HG03432 (cell line): ENCODE results near the gene NBEAL1.
"Not testable (repeated sequence)": the region's sequence is repeated elsewhere in the genome, so short reads cannot be mapped to it uniquely, and the experiment has no call there.

Experiments used
- ATAC-seq: cut with Tn5 transposase; IDR thresholded peaks from one replicate; pipeline ENCODE4 v1.9.1; 2021; ENCODE audit warnings: mild to moderate bottlenecking, moderate library complexity; ENCODE audit not compliant: unreplicated experiment

NBEAL1 gene

DNA sequence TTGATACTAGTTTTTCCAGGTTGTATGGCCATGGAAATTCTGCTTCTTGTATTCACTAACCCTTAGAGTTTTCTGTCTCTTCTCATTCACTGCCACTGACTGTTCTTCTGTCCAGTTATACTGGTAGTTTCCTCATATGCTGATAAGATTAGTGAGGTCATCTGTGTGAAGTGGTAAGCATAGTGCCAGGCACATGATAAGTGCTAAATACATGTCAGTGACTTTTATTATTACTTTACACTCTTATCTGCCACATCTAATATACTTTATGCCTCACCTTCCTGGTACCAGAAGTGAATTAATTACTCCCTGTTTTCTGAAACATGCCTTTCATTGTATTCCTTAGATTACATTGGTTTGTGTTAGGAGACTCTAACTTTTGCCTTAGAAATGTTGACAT is 91.3 kb downstream of the NBEAL1 start:
- no peak for ATAC-seq

DNA sequence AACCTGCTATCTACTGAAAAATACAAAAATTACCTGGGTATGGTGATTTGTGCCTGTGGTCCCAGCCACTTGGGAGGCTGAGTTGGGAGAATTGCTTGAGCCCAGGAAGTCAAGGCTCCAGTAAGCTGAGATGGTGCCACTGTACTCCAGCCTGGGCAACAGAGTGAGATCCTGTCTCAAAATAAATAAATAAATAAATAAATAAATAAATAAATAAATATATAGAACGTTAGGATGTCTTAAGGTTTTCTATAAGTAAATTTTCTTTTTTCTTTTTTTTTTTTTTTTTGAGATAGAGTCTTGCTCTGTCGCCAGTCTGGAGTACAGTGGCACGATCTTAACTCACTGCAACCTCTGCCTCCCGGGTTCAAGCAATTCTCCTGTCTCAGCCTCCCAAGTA is 95.8 kb downstream of the NBEAL1 start:
- ATAC-seq = not testable (repeated sequence)

DNA sequence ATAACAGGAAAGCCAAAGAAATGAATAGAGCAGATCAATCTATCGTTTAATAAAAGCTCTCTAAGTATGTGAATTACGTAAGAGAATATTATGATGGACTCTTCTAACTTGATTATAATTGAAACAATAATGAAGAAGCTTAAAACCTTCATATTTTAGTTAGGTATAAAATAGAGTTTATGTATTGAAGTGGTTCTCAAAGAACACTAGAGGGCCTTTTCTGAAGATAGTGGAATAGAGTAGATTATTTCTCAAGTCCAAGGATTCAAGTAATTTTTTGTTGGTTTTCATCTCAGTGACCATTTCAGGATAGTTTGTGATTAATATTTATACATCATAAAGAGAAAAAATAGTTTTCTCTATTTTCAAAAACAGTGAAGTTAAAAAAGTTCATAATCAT is 97.7 kb downstream of the NBEAL1 start:
- no peak for ATAC-seq

DNA sequence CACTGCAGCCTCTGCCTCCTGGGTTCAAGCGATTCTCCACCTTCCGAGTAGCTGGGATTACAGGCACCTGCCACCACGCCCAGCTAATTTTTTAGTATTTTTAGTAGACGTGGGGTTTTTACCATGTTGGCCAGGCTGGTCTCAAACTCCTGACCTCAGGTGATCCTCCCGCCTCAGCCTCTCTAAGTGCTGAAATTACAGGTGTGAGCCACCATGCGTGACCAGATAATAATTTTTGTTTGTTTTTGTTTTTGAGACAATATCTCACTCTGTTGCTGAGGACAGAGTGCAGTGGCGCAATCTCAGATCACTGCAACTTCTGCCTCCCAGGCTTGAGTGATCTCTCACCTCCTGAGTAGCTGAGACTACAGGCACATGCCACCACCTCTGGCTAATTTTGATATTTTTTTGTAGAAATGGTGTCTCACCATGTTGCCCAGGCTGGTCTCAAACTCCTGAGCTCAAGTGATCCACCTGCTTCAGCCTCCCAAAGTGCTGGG is 100.6 kb downstream of the NBEAL1 start:
- ATAC-seq = not testable (repeated sequence)

DNA sequence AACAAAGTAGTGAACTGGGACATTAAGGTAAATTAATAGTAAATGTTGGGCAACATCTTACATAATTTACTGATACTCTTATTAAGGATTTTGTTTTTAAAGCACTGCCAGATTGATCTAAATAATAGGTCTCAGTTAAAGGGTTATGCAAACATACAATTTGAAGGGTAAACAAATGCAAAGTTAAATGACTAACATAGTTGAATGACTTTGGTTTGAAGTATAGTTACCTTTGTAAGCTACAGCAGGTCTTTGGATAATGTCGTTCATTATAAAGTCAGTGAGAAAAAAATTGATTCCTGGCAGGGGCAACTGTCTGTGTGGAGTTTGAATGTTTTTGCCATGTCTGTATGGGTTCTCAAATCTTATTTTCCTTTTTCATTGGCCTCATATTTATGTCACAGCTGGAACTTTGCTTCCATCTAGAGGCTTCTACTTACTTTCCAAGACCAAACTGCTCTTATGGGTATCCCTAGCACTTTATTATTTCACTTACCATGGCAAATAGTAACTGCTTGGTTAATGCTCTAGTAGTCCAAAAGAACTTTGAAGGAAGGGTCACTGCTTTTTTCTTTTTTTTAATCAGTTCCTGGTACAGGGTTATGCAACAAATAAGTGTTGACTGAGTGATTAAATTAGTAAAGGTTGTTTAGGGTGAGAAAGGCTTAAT is 107.8 kb downstream of the NBEAL1 start:
- ATAC-seq = no peak

DNA sequence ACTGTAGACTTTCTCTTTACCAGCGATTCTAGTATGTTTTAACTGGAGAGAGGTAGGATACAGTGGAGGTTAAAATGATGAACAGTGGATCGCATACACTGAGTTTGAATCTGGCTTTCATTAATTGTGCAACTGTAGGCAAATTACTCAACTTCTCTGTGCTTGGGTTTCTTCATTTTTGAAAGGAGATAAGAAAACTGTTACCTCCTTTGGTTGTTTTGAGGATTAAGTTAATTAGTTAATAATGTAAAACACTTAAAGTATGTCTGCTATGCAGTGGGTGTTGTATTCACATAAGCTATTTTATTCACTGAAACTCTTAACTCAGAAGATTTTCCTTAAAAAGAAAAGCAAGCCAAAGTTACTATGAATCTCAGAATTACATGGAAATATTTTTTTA is 112.3 kb downstream of the NBEAL1 start:
- no peak for ATAC-seq

DNA sequence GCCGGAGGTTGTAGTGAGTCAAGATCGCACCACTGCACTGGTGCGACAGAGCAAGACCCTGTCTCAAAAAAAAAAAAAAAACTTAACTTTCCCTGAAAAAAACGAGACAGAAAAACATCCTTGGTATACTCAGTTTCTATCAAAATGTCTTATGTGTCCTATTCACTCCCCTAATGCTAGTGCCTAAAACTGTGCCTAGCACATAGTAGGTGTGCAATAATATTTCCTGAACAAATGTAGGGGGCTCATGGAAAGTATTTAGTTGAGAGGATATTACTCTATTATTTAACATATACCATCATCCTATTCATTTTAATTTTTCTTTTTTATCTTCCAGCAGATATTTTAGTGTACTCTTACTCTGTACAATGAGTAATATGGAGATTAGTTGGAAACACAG is 120.4 kb downstream of the NBEAL1 start:
- ATAC-seq = no peak

DNA sequence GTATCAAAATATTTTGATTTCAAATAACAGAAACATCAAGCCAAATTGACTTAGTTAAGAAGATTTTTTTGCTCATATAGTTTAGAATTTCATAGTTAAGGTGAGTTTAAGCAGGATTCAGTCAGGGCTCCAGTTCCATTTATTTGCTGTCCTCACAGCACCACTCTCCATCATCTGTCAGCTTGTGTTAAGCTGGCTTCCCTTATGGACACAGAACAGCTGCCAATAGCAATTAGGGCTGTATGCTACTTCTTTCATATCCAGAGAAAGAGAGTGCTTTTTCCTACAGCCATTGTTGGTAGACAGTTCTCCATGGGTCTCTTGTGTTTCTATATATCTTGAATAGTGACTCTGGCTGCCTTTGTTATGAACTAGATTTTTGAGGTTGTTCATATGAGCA is 128.7 kb downstream of the NBEAL1 start:
- ATAC-seq = no peak

DNA sequence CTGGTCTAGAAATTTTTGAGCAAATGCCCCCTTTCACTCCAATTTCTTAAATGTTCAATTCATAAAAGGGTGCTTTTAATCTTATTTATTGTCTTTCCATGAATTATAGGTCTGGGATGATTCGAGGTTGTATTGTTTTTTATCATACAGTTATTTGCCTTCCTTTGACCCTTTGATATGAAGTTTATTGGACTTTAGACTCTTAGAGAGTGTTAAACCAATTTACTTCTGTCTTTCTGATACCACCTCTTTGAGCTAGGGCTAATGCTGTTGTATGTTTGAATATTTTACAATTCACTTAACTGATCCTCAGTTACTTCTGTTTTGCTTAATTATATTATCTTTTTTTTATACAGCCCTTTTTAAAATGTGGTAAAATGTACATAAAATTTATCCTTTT is 134.5 kb downstream of the NBEAL1 start:
- no peak for ATAC-seq

DNA sequence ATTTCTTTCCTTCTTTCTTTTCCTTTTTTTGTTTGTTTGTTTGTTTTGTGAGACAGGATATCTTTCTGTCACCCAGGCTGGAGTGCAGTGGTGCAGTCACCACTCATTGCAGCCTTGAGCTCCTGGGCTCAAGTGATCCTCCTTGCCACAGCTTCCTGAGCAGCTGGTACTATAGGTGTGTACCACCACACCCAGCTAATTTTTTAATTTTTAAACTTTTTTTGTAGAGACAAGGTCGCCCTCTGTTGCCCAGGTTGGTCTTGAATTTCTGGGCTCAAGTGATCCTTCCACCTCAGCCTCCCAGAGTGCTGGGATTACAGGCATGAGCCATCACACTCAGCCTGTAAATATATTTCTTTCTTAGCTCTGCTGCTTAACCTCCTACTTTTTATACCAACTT is 140.7 kb downstream of the NBEAL1 start:
- no peak for ATAC-seq

DNA sequence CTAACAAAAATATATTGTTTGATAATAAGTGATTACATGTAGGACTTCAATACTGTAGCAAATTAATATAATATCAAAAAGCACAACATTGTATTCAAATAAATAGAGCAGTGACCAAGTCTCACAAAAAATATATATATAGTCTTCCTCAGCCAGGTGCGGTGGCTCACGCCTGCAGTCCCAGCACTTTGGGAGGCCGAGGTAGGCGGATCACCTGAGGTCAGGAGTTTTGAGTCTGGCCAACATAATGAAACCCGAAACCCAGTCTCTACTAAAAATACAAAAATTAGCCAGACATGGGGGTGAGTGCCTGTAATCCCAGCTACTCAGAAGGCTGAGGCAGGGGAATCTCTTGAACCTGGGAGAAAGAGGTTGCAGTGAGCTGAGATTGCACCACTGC is 148.0 kb downstream of the NBEAL1 start:
- ATAC-seq = not testable (repeated sequence)

DNA sequence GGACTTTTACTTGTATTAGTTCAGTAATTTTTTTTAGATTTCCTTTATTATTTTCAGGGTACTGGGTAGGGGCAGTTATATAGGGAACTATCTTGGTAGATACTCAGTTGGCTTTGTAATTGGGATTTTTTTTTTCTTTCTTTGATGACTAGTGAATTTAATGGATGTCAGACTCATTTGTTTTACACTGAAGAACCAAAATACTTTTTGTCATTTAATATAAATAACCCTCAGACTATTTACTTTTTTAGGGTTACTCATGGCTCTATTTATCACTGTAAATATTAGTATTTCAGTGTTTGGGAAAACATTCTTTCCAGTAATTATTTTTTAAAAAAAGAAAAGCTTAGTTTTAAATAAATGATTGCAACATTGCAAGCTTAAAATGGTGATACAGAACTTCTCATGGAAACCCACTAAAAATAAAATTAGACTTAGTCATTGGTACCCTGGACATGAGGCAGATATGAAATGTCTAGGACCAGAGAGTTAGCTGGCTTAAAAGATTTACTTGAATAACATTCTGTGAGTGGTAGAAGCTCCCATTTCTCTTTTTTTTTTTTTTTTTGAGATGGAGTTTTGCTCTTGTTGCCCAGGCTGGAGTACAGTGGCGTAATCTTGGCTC is 149.7 kb downstream of the NBEAL1 start:
- ATAC-seq = no peak

DNA sequence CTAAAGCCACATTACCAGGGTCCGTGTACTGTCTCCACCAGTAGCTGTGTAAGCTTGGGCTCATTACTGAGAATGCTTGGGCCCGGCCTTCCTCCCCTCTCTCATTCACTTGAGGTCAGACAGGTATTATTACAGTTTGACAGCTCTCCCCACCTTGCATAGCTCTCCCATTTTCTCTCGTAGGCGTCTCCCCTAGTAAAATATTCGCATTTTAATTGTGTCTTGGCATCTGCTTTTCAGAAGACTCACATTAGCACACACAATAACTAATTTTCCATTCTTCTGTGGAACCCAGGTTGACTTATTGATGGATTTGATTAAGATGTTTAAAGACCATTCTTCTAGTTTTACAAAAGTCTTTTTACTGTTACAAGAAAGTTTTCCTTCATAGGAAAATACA is 153.1 kb downstream of the NBEAL1 start:
- ATAC-seq = no peak

DNA sequence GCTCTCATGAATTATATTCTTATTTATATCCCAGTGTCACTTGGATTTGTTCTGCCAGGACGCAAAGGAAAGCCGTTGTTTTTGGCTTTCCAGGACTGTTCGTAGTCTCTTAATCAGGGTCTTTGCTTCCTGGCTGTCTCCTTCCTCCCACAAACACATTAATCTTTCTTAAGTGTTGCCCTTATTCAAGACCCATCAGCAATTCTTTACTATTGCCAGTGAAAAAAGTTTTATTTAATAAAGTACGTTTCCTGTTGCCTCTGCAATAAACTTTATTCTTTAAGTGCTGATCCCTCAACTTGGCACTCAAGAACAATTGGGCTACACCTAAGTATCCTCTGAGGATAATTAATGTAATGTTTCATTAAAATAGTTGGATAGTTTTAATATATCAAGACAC is 155.8 kb downstream of the NBEAL1 start:
- no peak for ATAC-seq

DNA sequence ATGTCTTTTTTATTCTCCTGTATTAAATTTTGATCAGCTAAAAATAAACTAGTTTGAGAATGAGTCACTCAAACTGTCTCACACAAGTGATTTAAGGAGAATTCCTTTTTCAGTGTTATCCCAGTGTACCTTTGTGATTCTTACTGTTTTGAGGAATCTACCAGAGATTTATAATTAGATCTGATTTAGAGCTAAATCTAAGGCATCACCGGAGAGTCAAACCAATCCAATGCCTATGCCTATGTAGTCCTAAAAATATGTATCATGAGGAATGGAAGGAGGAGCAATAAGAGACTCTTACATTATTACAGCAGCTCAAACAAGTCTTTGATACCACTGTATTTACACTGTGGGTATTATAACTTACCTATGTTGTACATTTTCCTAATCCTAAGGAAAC is 160.7 kb downstream of the NBEAL1 start:
- no peak for ATAC-seq

DNA sequence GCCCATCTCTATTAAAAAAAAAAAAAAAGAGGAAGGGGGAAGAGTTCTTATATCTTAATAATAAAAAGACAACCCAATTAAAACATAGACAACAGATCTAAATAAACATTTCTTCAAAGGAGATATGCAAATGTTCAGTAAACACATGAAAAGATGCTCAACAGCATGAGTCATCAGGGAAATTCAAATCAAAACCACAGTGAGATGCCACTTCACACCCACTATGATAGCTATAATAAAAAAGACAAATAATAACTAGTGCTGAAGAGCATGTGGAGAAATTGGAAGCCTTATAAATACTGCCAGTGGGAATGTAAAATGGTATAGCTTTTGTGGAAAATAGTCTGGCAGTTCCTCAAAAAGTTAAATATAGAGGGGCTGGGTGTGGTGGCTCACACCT is 162.7 kb downstream of the NBEAL1 start:
- no peak for ATAC-seq

DNA sequence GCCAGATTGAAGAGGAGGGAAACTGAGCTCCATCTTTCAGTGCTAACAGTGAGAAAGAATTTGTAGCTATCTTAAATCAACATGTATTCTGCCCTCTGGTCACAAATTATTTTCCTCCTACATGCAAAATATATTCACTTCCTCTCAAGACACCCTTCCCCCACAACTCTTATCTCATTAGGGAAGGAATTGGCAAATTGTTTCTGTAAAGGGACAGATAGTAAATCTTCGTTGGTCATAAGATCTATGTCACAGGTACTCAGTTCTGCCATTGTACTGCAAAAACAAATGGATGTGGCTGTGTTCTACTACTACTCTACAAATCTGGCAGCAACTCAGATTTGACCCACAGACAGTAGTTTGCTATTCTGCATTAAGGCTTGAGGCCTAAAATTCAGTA is 171.2 kb downstream of the NBEAL1 start:
- ATAC-seq = no peak

DNA sequence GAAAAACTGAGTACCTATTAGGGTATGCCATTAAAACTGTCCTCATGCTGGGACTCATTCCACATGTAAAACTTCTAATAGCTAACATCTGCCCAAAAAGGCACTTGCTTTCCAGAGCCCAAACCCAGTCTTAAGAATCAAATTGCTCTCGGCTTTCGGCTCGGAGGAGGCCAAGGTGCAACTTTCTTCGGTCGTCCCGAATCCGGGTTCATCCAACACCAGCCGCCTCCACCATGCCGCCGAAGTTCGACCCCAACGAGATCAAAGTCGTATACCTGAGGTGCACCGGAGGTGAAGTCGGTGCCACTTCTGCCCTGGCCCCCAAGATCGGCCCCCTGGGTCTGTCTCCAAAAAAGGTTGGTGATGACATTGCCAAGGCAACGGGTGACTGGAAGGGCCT is 175.9 kb downstream of the NBEAL1 start:
- not testable (repeated sequence) for ATAC-seq

DNA sequence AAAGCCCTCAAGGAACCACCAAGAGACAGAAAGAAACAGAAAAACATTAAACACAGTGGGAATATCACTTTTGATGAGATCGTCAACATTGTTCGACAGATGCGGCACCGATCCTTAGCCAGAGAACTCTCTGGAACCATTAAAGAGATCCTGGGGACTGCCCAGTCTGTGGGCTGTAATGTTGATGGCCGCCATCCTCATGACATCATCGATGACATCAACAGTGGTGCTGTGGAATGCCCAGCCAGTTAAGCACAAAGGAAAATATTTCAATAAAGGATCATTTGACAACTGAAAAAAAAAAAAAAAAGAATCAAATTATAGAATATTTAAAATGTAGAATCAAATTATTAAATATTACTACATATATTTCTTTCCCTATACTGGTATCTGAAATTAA is 176.4 kb downstream of the NBEAL1 start:
- ATAC-seq = not testable (repeated sequence)

DNA sequence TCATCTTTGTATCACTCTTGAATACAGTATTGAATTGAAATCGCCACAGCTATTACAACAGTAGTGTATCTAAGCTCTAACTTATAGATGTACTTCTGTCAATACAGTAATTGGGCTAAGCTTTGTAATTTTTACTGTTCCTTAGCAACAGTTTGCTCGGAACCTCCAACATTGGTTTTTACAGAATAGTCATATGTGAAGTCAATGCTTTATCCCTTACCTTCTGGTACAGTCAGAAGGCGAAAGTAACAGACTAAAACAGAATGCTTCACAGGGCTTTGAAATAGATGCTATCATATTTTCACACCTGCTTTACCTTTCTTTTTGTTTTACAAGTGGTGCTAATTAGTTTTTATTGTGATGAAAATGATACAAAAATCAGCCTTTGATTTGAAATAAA is 177.3 kb downstream of the NBEAL1 start:
- ATAC-seq = no peak

DNA sequence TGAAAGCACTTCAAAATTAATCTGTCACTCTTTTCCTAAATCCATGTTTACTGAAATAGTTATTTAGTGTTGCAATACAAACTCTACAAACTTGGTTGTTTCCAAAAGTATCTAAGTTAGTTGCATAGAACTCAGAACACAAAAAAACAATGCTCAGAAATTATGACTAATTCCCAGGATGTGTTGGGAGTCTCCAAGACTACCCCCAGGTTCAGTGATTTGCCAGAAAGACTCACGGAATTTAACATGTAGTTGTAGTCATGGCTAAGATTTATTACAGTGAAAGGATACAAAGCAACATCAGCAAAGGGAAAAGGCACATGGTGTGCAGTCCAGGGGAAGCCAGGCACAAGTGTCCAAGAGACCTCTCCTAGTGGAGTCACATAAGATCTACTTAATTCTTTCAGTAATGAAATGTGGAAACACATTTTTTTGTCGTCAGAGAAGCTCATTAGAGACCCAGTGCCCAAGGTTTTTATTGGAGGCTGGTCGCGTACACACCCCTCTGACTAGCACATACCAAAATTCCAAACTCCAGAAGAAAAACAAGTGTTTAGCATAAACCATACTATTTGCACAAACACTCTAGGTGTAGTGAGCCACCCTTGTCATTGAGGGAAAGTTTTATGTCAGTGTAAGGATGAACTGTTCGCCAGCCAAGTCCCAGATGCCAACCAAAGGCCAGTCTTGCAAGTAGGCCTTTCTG is 180.8 kb downstream of the NBEAL1 start:
- no peak for ATAC-seq

DNA sequence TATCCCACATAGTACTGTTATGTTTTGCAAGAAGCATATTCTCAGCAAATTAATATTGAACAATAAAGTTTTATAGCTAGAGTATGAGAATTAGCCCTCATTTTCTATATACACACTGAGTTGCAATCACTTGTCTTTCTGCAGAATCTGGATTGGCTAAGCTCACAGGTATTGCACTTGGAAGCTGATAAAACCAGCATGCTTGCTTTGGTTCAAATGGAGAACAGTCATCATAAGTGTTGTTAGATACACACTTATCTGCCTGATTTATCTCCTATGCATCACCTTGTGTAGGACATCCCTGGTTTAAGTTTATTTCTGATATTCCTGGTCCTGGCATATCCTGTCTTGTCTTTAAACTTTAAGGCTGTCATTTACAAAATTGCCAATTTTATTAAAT is 186.2 kb downstream of the NBEAL1 start:
- no peak for ATAC-seq
